IMR-90 (cell line): ENCODE data around the gene AUTS2. TPM values are rescaled to one million over a fixed set of nuclear protein-coding genes. Genes with fewer than 3 reads are reported as not detected.

ENCODE experiments used
- ATAC-seq: fragments of 200-7000 bp; cut with Tn5 transposase; 2 replicates; pipeline ENCODE4 v1.9.1; 2020; ENCODE audit warnings: low read depth, mild to moderate bottlenecking, moderate library complexity
- BruUV-seq: library from RNA; stranded (reverse); fragments of 400-500 nt; replicated peaks from 2 replicates; lab custom pipeline; 2021; lab: Mats Ljungman, UMichigan
- CTCF ChIA-PET: fragments of 300-600 bp; formaldehyde crosslinking; extraction: SDS; loops from one replicate; lab custom pipeline; 2021; ENCODE audit warnings: antibody characterized with exemption; lab: Yijun Ruan, JAX
- POLR2A ChIA-PET: fragments of 300-600 bp; sonication (Branson Sonifier 250); formaldehyde crosslinking; loops from one replicate; lab custom pipeline; 2022; ENCODE audit warnings: antibody characterized with exemption; ENCODE audit not compliant: unreplicated experiment; lab: Charles Lee
- DNase-seq: peaks from one replicate; pipeline ENCODE4 v3.0.0; 2013
- H2AFZ ChIP-seq: replicated peaks from 2 replicates; pipeline ENCODE3; 2013; ENCODE audit warnings: low read length, mild to moderate bottlenecking; ENCODE audit not compliant: poor library complexity
- H2AK5ac ChIP-seq: 2 replicates; pipeline ENCODE4 v1.6.1; 2013; ENCODE audit warnings: low read depth, low read length, inconsistent platforms
- H2AK9ac ChIP-seq: replicated peaks from 2 replicates; pipeline ENCODE3; 2013; ENCODE audit warnings: mild to moderate bottlenecking, low read depth, low read length, moderate library complexity; ENCODE audit not compliant: poor library complexity
- H2BK120ac ChIP-seq: 2 replicates; pipeline ENCODE4 v1.6.1; 2013; ENCODE audit warnings: low read depth, low read length, inconsistent platforms
- H2BK15ac ChIP-seq: 3 replicates; pipeline ENCODE4 v1.6.1; 2013; ENCODE audit warnings: low read depth, low read length, inconsistent platforms
- H2BK20ac ChIP-seq: 2 replicates; pipeline ENCODE4 v1.6.1; 2013; ENCODE audit warnings: low read depth, mild to moderate bottlenecking, inconsistent platforms, low read length, moderate library complexity
- H2BK5ac ChIP-seq: 2 replicates; pipeline ENCODE4 v1.6.1; 2013; ENCODE audit warnings: mild to moderate bottlenecking, low read depth, low read length, inconsistent platforms; ENCODE audit not compliant: poor library complexity, severe bottlenecking
- H3K14ac ChIP-seq: replicated peaks from 2 replicates; pipeline ENCODE4 v1.6.1; 2013; ENCODE audit warnings: low read depth, low read length, inconsistent platforms
- H3K18ac ChIP-seq: 2 replicates; pipeline ENCODE4 v1.6.1; 2013; ENCODE audit warnings: low read depth, low read length, control low read depth
- H3K23ac ChIP-seq: 2 replicates; pipeline ENCODE4 v1.6.1; 2013; ENCODE audit warnings: low read depth, low read length, inconsistent platforms
- H3K27ac ChIP-seq: 2 replicates; pipeline ENCODE4 v1.5.1; 2013; ENCODE audit warnings: mild to moderate bottlenecking, control low read depth, low read length; ENCODE audit not compliant: insufficient read depth
- H3K27me3 ChIP-seq: 2 replicates; pipeline ENCODE4 v1.6.1; 2013; ENCODE audit warnings: low read length; ENCODE audit not compliant: control insufficient read depth, insufficient read depth
- H3K36me3 ChIP-seq: 2 replicates; pipeline ENCODE4 v1.6.1; 2013; ENCODE audit warnings: low read length, mixed read lengths; ENCODE audit not compliant: control insufficient read depth, insufficient read depth
- H3K4ac ChIP-seq: 2 replicates; pipeline ENCODE4 v1.6.1; 2013; ENCODE audit warnings: low read depth, low read length, inconsistent platforms
- H3K4me1 ChIP-seq: 2 replicates; pipeline ENCODE4 v1.6.1; 2013; ENCODE audit warnings: low read length, mixed read lengths; ENCODE audit not compliant: control insufficient read depth, insufficient read depth
- H3K4me2 ChIP-seq: 2 replicates; pipeline ENCODE4 v1.6.1; 2013; ENCODE audit warnings: low read depth, mild to moderate bottlenecking, control low read depth, low read length, moderate library complexity
- H3K4me3 ChIP-seq: 2 replicates; pipeline ENCODE4 v1.5.1; 2013; ENCODE audit warnings: low read depth, mild to moderate bottlenecking, control low read depth, low read length, moderate library complexity; ENCODE audit not compliant: insufficient read depth
- H3K56ac ChIP-seq: 2 replicates; pipeline ENCODE4 v1.6.1; 2013; ENCODE audit warnings: low read length, inconsistent platforms; ENCODE audit not compliant: insufficient read depth; ENCODE audit errors: extremely low read depth
- H3K79me1 ChIP-seq, 2 experiments: 2 replicates each; pipeline ENCODE4 v1.6.1; 2013; ENCODE audit warnings: low read length in 2 of 2, inconsistent platforms in 1 of 2, low read depth in 1 of 2
- H3K9ac ChIP-seq: 2 replicates; pipeline ENCODE4 v1.6.1; 2013; ENCODE audit warnings: low read depth, low read length, control low read depth
- H3K9me1 ChIP-seq: 2 replicates; pipeline ENCODE4 v1.6.1; 2013; ENCODE audit warnings: low read length, inconsistent platforms; ENCODE audit not compliant: insufficient read depth
- H3K9me3 ChIP-seq: 2 replicates; pipeline ENCODE4 v1.6.1; 2013; ENCODE audit warnings: low read length; ENCODE audit not compliant: control insufficient read depth, insufficient read depth
- H4K20me1 ChIP-seq: 2 replicates; pipeline ENCODE4 v1.6.1; 2013; ENCODE audit warnings: low read length, inconsistent platforms; ENCODE audit not compliant: insufficient read depth
- H4K5ac ChIP-seq: 2 replicates; pipeline ENCODE4 v1.6.1; 2013; ENCODE audit warnings: mild to moderate bottlenecking, low read depth, low read length, control low read depth
- H4K8ac ChIP-seq, 2 experiments: 2 replicates each; pipeline ENCODE4 v1.6.1; 2013; ENCODE audit warnings: low read depth in 2 of 2, low read length in 2 of 2, control low read depth in 1 of 2, inconsistent platforms in 1 of 2
- H4K91ac ChIP-seq: 2 replicates; pipeline ENCODE4 v1.6.1; 2013; ENCODE audit warnings: low read depth, low read length, inconsistent platforms; ENCODE audit not compliant: insufficient read depth
- BHLHE40 ChIP-seq: fragments of 150-350 bp; IDR thresholded peaks from 2 replicates; pipeline ENCODE4 v1.6.1; 2016; ENCODE audit warnings: mild to moderate bottlenecking, low read depth, low read length
- CTCF ChIP-seq: conservative IDR thresholded peaks from 2 replicates; pipeline ENCODE4 v1.5.1; 2012; ENCODE audit warnings: mild to moderate bottlenecking, low read depth, low read length, improper control_type of control experiment
- NFE2L2 ChIP-seq: fragments of 150-350 bp; IDR thresholded peaks from 2 replicates; pipeline ENCODE4 v1.6.1; 2016; ENCODE audit warnings: low read depth, mild to moderate bottlenecking, low read length
- POLR2A ChIP-seq: IDR thresholded peaks from 2 replicates; pipeline ENCODE4 v1.6.1; 2012; ENCODE audit warnings: mild to moderate bottlenecking, low read depth, low read length
- RFX5 ChIP-seq: IDR thresholded peaks from 2 replicates; pipeline ENCODE4 v1.8.0; 2012; ENCODE audit warnings: low read depth, mild to moderate bottlenecking, low read length, moderate library complexity
- USF2 ChIP-seq: fragments of 150-350 bp; IDR thresholded peaks from 2 replicates; pipeline ENCODE4 v1.6.1; 2017; ENCODE audit warnings: mild to moderate bottlenecking, antibody characterized with exemption, low read length, low read depth
- WGBS, 2 experiments: methylation state at CpG; one replicate each; pipeline versions ENCODE4 v1.1.5 to v1.1.7; 2013; ENCODE audit warnings: missing lambda C conversion rate in 2 of 2; ENCODE audit not compliant: insufficient read length in 1 of 2; ENCODE audit errors: extremely low coverage in 2 of 2; 5-methylcytosine and 5-hydroxymethylcytosine counted together
- dilution Hi-C: fragments of 300-500 bp; cut with HindIII; formaldehyde crosslinking; loops from one replicate; pipeline ENCODE4 v1.14.3; 2018; ENCODE audit warnings: low sequenced_read_pairs; ENCODE audit not compliant: unreplicated experiment
- in situ Hi-C: fragments of 300-500 bp; cut with MboI; formaldehyde crosslinking; loops from 3 replicates; pipeline ENCODE4 v1.14.3; 2019; ENCODE audit warnings: low sequenced_read_pairs, inconsistent platforms, mixed read lengths
- intact Hi-C: fragments of 100-400 bp; cut with micrococcal nuclease; formaldehyde crosslinking; loops from 2 replicates; pipeline ENCODE4 v1.10.0; 2022
- polyA plus RNA-seq, 3 experiments: library from polyadenylated mRNA; depleted of rRNA; stranded (reverse); fragments of >200 nt; gene quantifications; 2 replicates each; pipeline ENCODE4 v1.2.3, GENCODE V29; 2012; ENCODE audit warnings: low replicate concordance in 1 of 3
- total RNA-seq: library from RNA; depleted of rRNA; stranded (reverse); fragments of >200 nt; gene quantifications from 2 replicates; pipeline ENCODE4 v1.2.3, GENCODE V29; 2012

Gene AUTS2
- total and polyA plus RNA-seq, 2 of the 4 experiments (the other 2 are of a cell fraction): 0.90 to 3.0 TPM

DNA sequence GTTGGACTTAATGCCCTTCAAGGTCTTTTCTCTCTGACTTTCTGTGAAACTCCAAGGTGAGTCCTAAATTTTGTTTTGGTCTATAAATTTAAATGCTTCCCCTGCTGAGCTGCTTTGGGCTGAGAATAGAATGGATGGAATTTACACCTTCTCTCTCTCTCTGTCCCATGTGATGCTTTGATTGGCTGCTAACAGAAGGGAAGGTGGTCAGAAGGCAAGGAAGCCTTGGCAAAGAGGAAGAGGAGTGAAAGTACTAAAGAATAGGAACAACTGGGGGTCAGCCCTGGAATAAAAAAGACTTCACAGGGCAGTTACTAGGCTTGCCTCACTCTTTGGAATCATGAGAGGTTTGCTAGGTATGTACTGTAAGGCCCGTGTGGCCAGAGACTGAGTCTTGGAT lies 260.2 kb downstream of the AUTS2 start:
- Histone ChIP-seq H3K4ac (no peak overlapping the region), H3K14ac (no peak overlapping the region), H3K56ac (no peak overlapping the region), H3K4me3 (no peak overlapping the region), H3K4me2 (no peak overlapping the region), H3K36me3 (no peaks in the 10 kb centered on the region), H3K79me1 (no peaks in the 10 kb centered on the region), H2BK120ac (no peak overlapping the region), H3K4me1 (no peaks in the 10 kb centered on the region), H2BK20ac (no peak overlapping the region), H3K27ac (no peak overlapping the region), H4K20me1 (no peaks in the 10 kb centered on the region), H2AFZ (no peak overlapping the region), H4K8ac (no peak overlapping the region), H3K23ac (no peak overlapping the region), H3K9ac (no peak overlapping the region), H3K27me3 (no peaks in the 10 kb centered on the region), H2BK5ac (no peak overlapping the region), H3K9me3 (no peaks in the 10 kb centered on the region), H3K18ac (no peak overlapping the region), H2AK9ac (no peak overlapping the region), H2AK5ac (no peak overlapping the region), H4K5ac (no peak overlapping the region), H2BK15ac (no peak overlapping the region), H3K9me1 (no peaks in the 10 kb centered on the region), H4K91ac (no peak overlapping the region)
- ATAC-seq (no peak), DNase-seq (no peak)
- ChIA-PET CTCF (no interaction called here), POLR2A (no interaction called here)
- intact Hi-C loops (no loop called here), dilution Hi-C loops (no loop called here), in situ Hi-C loops (no loop called here)
- WGBS, 2 experiments: no CpG with 5 or more reads among the region's 1 CpG
- BruUV-seq: no TSS peak
- no peak for TF ChIP-seq USF2
- no peak for TF ChIP-seq NFE2L2
- no peak for TF ChIP-seq POLR2A
- TF ChIP-seq RFX5: no peak
- TF ChIP-seq CTCF: no peak
- TF ChIP-seq BHLHE40: no peak
